HepG2 (cell line): Measurements from ENCODE around the gene P3H3. TPM values are rescaled to one million over a fixed set of nuclear protein-coding genes. Genes with fewer than 3 reads are reported as not detected.

Source experiments
- ARID3A ChIP-seq: IDR thresholded peaks from 2 replicates; pipeline ENCODE4 v1.6.1; 2012; ENCODE audit warnings: low read depth, low read length, improper control_type of control experiment
- ATF7 ChIP-seq, 2 experiments: fragments of 450-650 bp in 1 of 2; sonication (generic) in 1 of 2; formaldehyde crosslinking in 1 of 2; IDR thresholded peaks; 2 replicates each; pipeline versions ENCODE4 v1.4.0 to v1.6.1; 2016 to 2020; ENCODE audit warnings: antibody characterized with exemption in 1 of 2, mild to moderate bottlenecking in 1 of 2, missing genetic modification reagents in 1 of 2
- CBFB ChIP-seq: sonication (generic); formaldehyde crosslinking; IDR thresholded peaks from 2 replicates; pipeline ENCODE4 v1.4.0; 2020; ENCODE audit warnings: missing genetic modification reagents
- CCDC6 ChIP-seq: sonication (generic); formaldehyde crosslinking; IDR thresholded peaks from 2 replicates; pipeline ENCODE4 v1.8.1; 2022; ENCODE audit warnings: mild to moderate bottlenecking, missing genetic modification reagents, moderate library complexity
- CENPBD1 ChIP-seq: sonication (generic); formaldehyde crosslinking; IDR thresholded peaks from 2 replicates; pipeline ENCODE4 v1.8.0; 2022; ENCODE audit warnings: missing genetic modification reagents, low read depth, mild to moderate bottlenecking, borderline replicate concordance
- HMGA1 ChIP-seq: sonication (generic); formaldehyde crosslinking; conservative IDR thresholded peaks from 2 replicates; pipeline ENCODE4 v1.4.0; 2020; ENCODE audit warnings: missing genetic modification reagents
- HNF4A ChIP-seq: sonication (generic); formaldehyde crosslinking; IDR thresholded peaks from 2 replicates; pipeline ENCODE4 v1.4.0; 2020; ENCODE audit warnings: missing genetic modification reagents
- JUND ChIP-seq: sonication (generic); formaldehyde crosslinking; IDR thresholded peaks from 2 replicates; pipeline ENCODE4 v1.8.0; 2022; ENCODE audit warnings: mild to moderate bottlenecking, missing genetic modification reagents
- MAX ChIP-seq: IDR thresholded peaks from 2 replicates; pipeline ENCODE4 v1.6.1; 2012; ENCODE audit warnings: inconsistent platforms
- MYNN ChIP-seq: sonication (generic); formaldehyde crosslinking; IDR thresholded peaks from 2 replicates; pipeline ENCODE4 v1.4.0; 2020; ENCODE audit warnings: mild to moderate bottlenecking, low read depth, missing genetic modification reagents
- NCOR1 ChIP-seq: fragments of 200-600 bp; sonication (generic); IDR thresholded peaks from 2 replicates; pipeline ENCODE4 v1.7.0; 2017; ENCODE audit warnings: antibody characterized with exemption, low read length, borderline replicate concordance
- REL ChIP-seq: sonication (generic); formaldehyde crosslinking; conservative IDR thresholded peaks from 2 replicates; pipeline ENCODE4 v1.8.0; 2022; ENCODE audit warnings: mild to moderate bottlenecking, missing genetic modification reagents, moderate library complexity
- SMAD1 ChIP-seq: sonication (generic); formaldehyde crosslinking; IDR thresholded peaks from 2 replicates; pipeline ENCODE4 v1.4.0; 2020; ENCODE audit warnings: missing genetic modification reagents, low read depth, mild to moderate bottlenecking, borderline replicate concordance
- TCF12 ChIP-seq, 2 experiments: fragments of 450-650 bp in 1 of 2; sonication (generic) in 1 of 2; formaldehyde crosslinking in 1 of 2; IDR thresholded peaks; 2 replicates each; pipeline versions ENCODE4 v1.6.1 to v1.8.0; 2017 to 2022; ENCODE audit warnings: antibody characterized with exemption in 1 of 2, mild to moderate bottlenecking in 1 of 2, missing genetic modification reagents in 1 of 2, moderate library complexity in 1 of 2
- ZNF143 ChIP-seq: sonication (generic); formaldehyde crosslinking; IDR thresholded peaks from 2 replicates; pipeline ENCODE4 v1.4.0; 2020; ENCODE audit warnings: missing genetic modification reagents
- ZNF382 ChIP-seq: sonication (generic); formaldehyde crosslinking; IDR thresholded peaks from 2 replicates; pipeline ENCODE4 v1.5.0; 2020; ENCODE audit warnings: missing genetic modification reagents, mild to moderate bottlenecking, borderline replicate concordance
- ZSCAN20 ChIP-seq: sonication (generic); formaldehyde crosslinking; IDR thresholded peaks from 2 replicates; pipeline ENCODE4 v1.4.0; 2020; ENCODE audit warnings: missing genetic modification reagents, mild to moderate bottlenecking, borderline replicate concordance
- ZUFSP ChIP-seq: sonication (generic); formaldehyde crosslinking; IDR thresholded peaks from 2 replicates; pipeline ENCODE4 v1.9.0; 2021; ENCODE audit warnings: missing genetic modification reagents, mild to moderate bottlenecking, borderline replicate concordance
- polyA plus RNA-seq, 8 experiments: library from polyadenylated mRNA; depleted of rRNA in 3 of 8; stranded (reverse) in 7 of 8; unstranded in 1 of 8; fragments of >200 nt; fragmentation: Illumina TruSeq in 4 of 8; extraction: Trizol in 4 of 8; gene quantifications; 2 replicates each; pipeline versions ENCODE4 v1.2.1 to v1.2.3, GENCODE V29; 2011 to 2016; ENCODE audit warnings: low read depth in 4 of 8, missing spikeins in 1 of 8, mixed read lengths in 1 of 8; ENCODE audit not compliant: insufficient read depth in 1 of 8
- total RNA-seq, 5 experiments: library from RNA; depleted of rRNA; stranded (reverse); fragments of >200 nt; fragmentation: Illumina TruSeq; extraction: Trizol; gene quantifications; 2 replicates each; pipeline ENCODE4 v1.2.3, GENCODE V29; 2016; ENCODE audit warnings: low read depth in 1 of 5
- TF ChIP-seq, protein P1 (sequence below): sonication (generic); formaldehyde crosslinking; IDR thresholded peaks from 2 replicates; pipeline ENCODE4 v1.8.1; 2023; ENCODE audit warnings: mild to moderate bottlenecking, missing genetic modification reagents, borderline replicate concordance
- TF ChIP-seq, protein P2 (sequence below): sonication (generic); formaldehyde crosslinking; IDR thresholded peaks from 2 replicates; pipeline ENCODE4 v1.4.0; 2020; ENCODE audit warnings: mild to moderate bottlenecking, missing genetic modification reagents
- TF ChIP-seq, protein P3 (sequence below): sonication (generic); formaldehyde crosslinking; IDR thresholded peaks from 2 replicates; pipeline ENCODE4 v1.8.1; 2023; ENCODE audit warnings: mild to moderate bottlenecking, inconsistent platforms, moderate library complexity, missing genetic modification reagents, borderline replicate concordance

P3H3 gene
- total and polyA plus RNA-seq, 2 of the 13 experiments (the other 11 are each of a cell fraction or from before 2014, with no cell fraction given), result 20.1 to 20.5 TPM

- TF ChIP-seq CENPBD1 (CRISPR knock-in tag) (no peak; the same call in 1 of the 2 replicates), ZUFSP (CRISPR knock-in tag) (no peak), ARID3A (no peak), CCDC6 (CRISPR knock-in tag) (no peak), ATF7 (IDR thresholded peaks at IDR 0.05) (no peak), ATF7 (CRISPR knock-in tag; IDR thresholded peaks at IDR 0.05) (peak; percentile 53; the same call in 1 of the 2 replicates), HMGA1 (no peak), CBFB (CRISPR knock-in tag) (0 out of 2 replicates have a peak, but pooled peaks have one; percentile 75), TCF12 (IDR thresholded peaks at IDR 0.05) (no peak), TCF12 (CRISPR knock-in tag; IDR thresholded peaks at IDR 0.05) (no peak), NCOR1 (no peak), HNF4A (CRISPR knock-in tag) (no peak), ZSCAN20 (CRISPR knock-in tag) (no peak), MYNN (CRISPR knock-in tag) (no peak), ZNF143 (CRISPR knock-in tag) (peak; percentile 98), MAX (peak; percentile 83), REL (CRISPR knock-in tag) (no peak), SMAD1 (CRISPR knock-in tag) (peak; percentile 62; the same call in 1 of the 2 replicates), ZNF382 (CRISPR knock-in tag) (no peak), JUND (0 out of 2 replicates have a peak, but pooled peaks have one; percentile 9)
- TF ChIP-seq, protein P1, sequence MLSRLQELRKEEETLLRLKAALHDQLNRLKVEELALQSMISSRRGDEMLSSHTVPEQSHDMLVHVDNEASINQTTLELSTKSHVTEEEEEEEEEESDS (CRISPR knock-in tag), result 0 out of 2 replicates have a peak, but pooled peaks have one; percentile 36
- TF ChIP-seq, protein P2, sequence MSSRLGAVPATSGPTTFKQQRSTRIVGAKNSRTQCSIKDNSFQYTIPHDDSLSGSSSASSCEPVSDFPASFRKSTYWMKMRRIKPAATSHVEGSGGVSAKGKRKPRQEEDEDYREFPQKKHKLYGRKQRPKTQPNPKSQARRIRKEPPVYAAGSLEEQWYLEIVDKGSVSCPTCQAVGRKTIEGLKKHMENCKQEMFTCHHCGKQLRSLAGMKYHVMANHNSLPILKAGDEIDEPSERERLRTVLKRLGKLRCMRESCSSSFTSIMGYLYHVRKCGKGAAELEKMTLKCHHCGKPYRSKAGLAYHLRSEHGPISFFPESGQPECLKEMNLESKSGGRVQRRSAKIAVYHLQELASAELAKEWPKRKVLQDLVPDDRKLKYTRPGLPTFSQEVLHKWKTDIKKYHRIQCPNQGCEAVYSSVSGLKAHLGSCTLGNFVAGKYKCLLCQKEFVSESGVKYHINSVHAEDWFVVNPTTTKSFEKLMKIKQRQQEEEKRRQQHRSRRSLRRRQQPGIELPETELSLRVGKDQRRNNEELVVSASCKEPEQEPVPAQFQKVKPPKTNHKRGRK (CRISPR knock-in tag), result no peak
- TF ChIP-seq, protein P3, sequence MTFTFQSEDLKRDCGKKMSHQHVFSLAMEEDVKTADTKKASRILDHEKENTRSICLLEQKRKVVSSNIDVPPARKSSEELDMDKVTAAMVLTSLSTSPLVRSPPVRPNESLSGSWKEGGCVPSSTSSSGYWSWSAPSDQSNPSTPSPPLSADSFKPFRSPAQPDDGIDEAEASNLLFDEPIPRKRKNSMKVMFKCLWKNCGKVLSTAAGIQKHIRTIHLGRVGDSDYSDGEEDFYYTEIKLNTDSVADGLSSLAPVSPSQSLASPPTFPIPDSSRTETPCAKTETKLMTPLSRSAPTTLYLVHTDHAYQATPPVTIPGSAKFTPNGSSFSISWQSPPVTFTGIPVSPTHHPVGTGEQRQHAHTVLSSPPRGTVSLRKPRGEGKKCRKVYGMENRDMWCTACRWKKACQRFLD (CRISPR knock-in tag), result peak; percentile 37; the same call in 1 of the 2 replicates
Measured at GRCh38 chr12:6851921-6852650, 23.9 kb downstream of the P3H3 start, which contains the start of gene USP5 (continued).
